ENCODE data around the gene SLC9C1. TPM values are rescaled to one million over a fixed set of nuclear protein-coding genes. Genes with fewer than 3 reads are reported as not detected.

SLC9C1 gene
- total and polyA plus RNA-seq, 2 of the 4 experiments (the other 2 are of a cell fraction) = not detected

DNA sequence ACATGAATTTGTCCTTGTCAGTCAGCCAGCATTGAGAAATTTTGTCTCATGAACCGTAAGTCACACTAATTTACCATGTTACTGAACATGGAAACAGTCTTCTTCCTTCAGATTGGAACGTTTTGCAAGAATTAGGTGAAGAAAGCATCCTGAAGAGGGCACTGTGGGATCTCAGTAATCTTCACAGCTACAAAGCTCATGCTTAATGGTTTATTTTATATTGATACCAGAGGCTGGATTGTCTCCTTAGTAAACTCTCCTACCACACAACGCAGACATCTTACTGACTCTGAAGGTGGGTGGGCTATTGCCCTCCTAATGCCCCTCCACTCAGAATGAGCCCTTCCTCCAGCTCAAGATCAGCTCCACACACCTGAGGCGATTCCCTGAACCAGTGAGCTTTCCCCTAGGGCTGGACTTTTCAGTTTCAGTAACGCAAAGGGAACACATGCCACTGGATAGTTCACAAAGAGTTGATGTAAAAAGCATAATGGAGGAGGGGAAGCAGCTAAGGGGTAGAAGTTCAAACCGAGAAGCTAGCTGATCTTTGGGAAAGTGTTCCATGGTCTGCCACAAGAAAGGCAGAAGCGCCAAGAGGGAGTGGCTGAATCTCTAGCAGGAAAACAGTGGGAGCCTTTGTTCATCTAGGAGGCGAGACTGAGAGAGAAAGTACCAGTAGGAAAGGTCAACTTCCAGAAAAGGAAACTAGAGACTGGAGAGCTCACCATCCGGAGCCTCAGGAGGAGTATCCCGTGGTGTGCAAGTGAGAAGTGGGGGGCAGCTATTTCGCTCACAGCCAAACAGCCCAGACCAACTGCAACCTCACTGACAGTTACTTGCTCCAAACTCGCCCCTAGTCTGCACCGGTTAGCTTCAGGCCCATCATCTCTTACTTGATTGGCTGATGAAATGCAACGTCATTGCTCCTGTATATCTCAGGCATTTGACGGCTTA, at the start of gene SLC9C1 (continued):
- TF ChIP-seq NFE2L2 (IDR thresholded peaks at IDR 0.05; ENCODE audit: low read depth, low read length) (no peak), USF2 (IDR thresholded peaks at IDR 0.05; ENCODE audit: low read depth, low read length) (no peak), FOS (IDR thresholded peaks at IDR 0.05; ENCODE audit: low read depth, low read length) (no peak), CHD1 (IDR thresholded peaks at IDR 0.05; ENCODE audit: low read depth, low read length) (no peak)

- no peak overlapping the region for H3K27ac ChIP-seq (ENCODE audit: insufficient read depth, low read length)
- H2AK9ac ChIP-seq (replicated peaks; ENCODE audit: low read depth, low read length, poor library complexity) = no peak overlapping the region
- H3K4ac ChIP-seq (ENCODE audit: low read depth, low read length) = no peak overlapping the region
- H3K18ac ChIP-seq (ENCODE audit: low read depth, low read length) = no peak overlapping the region
- TF ChIP-seq, protein P1, sequence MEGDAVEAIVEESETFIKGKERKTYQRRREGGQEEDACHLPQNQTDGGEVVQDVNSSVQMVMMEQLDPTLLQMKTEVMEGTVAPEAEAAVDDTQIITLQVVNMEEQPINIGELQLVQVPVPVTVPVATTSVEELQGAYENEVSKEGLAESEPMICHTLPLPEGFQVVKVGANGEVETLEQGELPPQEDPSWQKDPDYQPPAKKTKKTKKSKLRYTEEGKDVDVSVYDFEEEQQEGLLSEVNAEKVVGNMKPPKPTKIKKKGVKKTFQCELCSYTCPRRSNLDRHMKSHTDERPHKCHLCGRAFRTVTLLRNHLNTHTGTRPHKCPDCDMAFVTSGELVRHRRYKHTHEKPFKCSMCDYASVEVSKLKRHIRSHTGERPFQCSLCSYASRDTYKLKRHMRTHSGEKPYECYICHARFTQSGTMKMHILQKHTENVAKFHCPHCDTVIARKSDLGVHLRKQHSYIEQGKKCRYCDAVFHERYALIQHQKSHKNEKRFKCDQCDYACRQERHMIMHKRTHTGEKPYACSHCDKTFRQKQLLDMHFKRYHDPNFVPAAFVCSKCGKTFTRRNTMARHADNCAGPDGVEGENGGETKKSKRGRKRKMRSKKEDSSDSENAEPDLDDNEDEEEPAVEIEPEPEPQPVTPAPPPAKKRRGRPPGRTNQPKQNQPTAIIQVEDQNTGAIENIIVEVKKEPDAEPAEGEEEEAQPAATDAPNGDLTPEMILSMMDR (conservative IDR thresholded peaks at IDR 0.05; ENCODE audit: low read depth, low read length) = no peak
- TF ChIP-seq FOS (IDR thresholded peaks at IDR 0.05; ENCODE audit: low read depth, low read length) = no peak
- TF ChIP-seq CHD1 (IDR thresholded peaks at IDR 0.05; ENCODE audit: low read depth, low read length) = no peak
- TF ChIP-seq MAFK (IDR thresholded peaks at IDR 0.05; ENCODE audit: low read depth, low read length) = no peak
- TF ChIP-seq, protein P2, sequence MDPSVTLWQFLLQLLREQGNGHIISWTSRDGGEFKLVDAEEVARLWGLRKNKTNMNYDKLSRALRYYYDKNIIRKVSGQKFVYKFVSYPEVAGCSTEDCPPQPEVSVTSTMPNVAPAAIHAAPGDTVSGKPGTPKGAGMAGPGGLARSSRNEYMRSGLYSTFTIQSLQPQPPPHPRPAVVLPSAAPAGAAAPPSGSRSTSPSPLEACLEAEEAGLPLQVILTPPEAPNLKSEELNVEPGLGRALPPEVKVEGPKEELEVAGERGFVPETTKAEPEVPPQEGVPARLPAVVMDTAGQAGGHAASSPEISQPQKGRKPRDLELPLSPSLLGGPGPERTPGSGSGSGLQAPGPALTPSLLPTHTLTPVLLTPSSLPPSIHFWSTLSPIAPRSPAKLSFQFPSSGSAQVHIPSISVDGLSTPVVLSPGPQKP (IDR thresholded peaks at IDR 0.05; ENCODE audit: borderline replicate concordance, low read depth, low read length) = no peak
- TF ChIP-seq CEBPB (IDR thresholded peaks at IDR 0.05; ENCODE audit: low read depth, low read length) = no peak
- TF ChIP-seq USF2 (IDR thresholded peaks at IDR 0.05; ENCODE audit: low read depth, low read length) = no peak
- no peak for TF ChIP-seq SMC3 (IDR thresholded peaks at IDR 0.05; ENCODE audit: low read depth, low read length)
- no peaks in the 10 kb centered on the region for H3K36me3 ChIP-seq (ENCODE audit: control insufficient read depth, insufficient read depth, low read length)
- no peak overlapping the region for H2BK20ac ChIP-seq (ENCODE audit: low read depth, low read length)
- H3K27me3 ChIP-seq (ENCODE audit: control insufficient read depth, insufficient read depth, low read length) = peaks cover 10% of the 10 kb centered on the region; the same call in 1 of the 2 replicates
- H3K4me2 ChIP-seq (ENCODE audit: low read depth, low read length) = no peak overlapping the region
- POLR2A ChIA-PET (ENCODE audit: unreplicated experiment) = no interaction called here
- H4K8ac ChIP-seq (ENCODE audit: low read depth in 2 of 2, low read length in 2 of 2) = no peak overlapping the region
- peaks cover 3% of the 10 kb centered on the region; the same call in 1 of the 2 replicates for H3K9me3 ChIP-seq (ENCODE audit: control insufficient read depth, insufficient read depth, low read length)
- intact Hi-C loops (cut with micrococcal nuclease) = no loop called here
- dilution Hi-C loops (cut with HindIII; ENCODE audit: low sequenced_read_pairs, unreplicated experiment) = no loop called here
- no peaks in the 10 kb centered on the region for H3K9me1 ChIP-seq (ENCODE audit: insufficient read depth, low read length)
- H3K4me1 ChIP-seq (ENCODE audit: control insufficient read depth, insufficient read depth, low read length) = no peaks in the 10 kb centered on the region
- H2BK5ac ChIP-seq (ENCODE audit: low read depth, low read length, poor library complexity, severe bottlenecking) = no peak overlapping the region
- DNase-seq (no peak), ATAC-seq (ENCODE audit: low read depth) (no peak)
- no TSS peak for BruUV-seq (replicated peaks)
- no peak overlapping the region for H4K5ac ChIP-seq (ENCODE audit: low read depth, low read length)
- in situ Hi-C loops (cut with MboI; ENCODE audit: low sequenced_read_pairs) = no loop called here
- no peaks in the 10 kb centered on the region for H3K79me1 ChIP-seq (ENCODE audit: low read depth in 1 of 2, low read length in 2 of 2)
- no peak overlapping the region for H3K14ac ChIP-seq (replicated peaks; ENCODE audit: low read depth, low read length)
- H2AK5ac ChIP-seq (ENCODE audit: low read depth, low read length) = no peak overlapping the region
- H2BK15ac ChIP-seq (ENCODE audit: low read depth, low read length) = no peak overlapping the region
- H3K4me3 ChIP-seq (ENCODE audit: insufficient read depth, low read depth, low read length) = no peak overlapping the region
- no peak overlapping the region for H3K23ac ChIP-seq (ENCODE audit: low read depth, low read length)
- no peak overlapping the region for H4K91ac ChIP-seq (ENCODE audit: insufficient read depth, low read depth, low read length)
- H2AFZ ChIP-seq (replicated peaks; ENCODE audit: low read length, poor library complexity) = no peak overlapping the region
- no peak overlapping the region for H2BK120ac ChIP-seq (ENCODE audit: low read depth, low read length)
- H4K20me1 ChIP-seq (ENCODE audit: insufficient read depth, low read length) = no peaks in the 10 kb centered on the region
- CTCF ChIA-PET = no interaction called here
- H3K56ac ChIP-seq (ENCODE audit: extremely low read depth, insufficient read depth, low read length) = no peak overlapping the region
- whole genome bisulfite sequencing, 2 experiments (ENCODE audit: extremely low coverage in 2 of 2, insufficient read length in 1 of 2) = no CpG with 5 or more reads among the region's 2 CpGs
- no peak overlapping the region for H3K9ac ChIP-seq (ENCODE audit: low read depth, low read length)
These were observed 47.4 kb upstream of the SLC9C1 start for GRCh38 chr3:112341386-112341785.

Data from IMR-90 (cell line).